Stimulated activated CD4-positive, alpha-beta T cell treated with anti-CD3 and anti-CD28 coated beads, Interleukin-15, amount 100 ng/mL, for 24 hours (primary cell): Measurements from ENCODE around the gene MATN4.
"Not testable (repeated sequence)": the region's sequence is repeated elsewhere in the genome, so short reads cannot be mapped to it uniquely, and the experiment has no call there.

Experiments used
- DNase-seq: peaks from one replicate; pipeline ENCODE4 v3.0.0-alpha.2; 2020

MATN4 gene, protein sequence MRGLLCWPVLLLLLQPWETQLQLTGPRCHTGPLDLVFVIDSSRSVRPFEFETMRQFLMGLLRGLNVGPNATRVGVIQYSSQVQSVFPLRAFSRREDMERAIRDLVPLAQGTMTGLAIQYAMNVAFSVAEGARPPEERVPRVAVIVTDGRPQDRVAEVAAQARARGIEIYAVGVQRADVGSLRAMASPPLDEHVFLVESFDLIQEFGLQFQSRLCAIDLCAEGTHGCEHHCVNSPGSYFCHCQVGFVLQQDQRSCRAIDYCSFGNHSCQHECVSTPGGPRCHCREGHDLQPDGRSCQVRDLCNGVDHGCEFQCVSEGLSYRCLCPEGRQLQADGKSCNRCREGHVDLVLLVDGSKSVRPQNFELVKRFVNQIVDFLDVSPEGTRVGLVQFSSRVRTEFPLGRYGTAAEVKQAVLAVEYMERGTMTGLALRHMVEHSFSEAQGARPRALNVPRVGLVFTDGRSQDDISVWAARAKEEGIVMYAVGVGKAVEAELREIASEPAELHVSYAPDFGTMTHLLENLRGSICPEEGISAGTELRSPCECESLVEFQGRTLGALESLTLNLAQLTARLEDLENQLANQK

DNA sequence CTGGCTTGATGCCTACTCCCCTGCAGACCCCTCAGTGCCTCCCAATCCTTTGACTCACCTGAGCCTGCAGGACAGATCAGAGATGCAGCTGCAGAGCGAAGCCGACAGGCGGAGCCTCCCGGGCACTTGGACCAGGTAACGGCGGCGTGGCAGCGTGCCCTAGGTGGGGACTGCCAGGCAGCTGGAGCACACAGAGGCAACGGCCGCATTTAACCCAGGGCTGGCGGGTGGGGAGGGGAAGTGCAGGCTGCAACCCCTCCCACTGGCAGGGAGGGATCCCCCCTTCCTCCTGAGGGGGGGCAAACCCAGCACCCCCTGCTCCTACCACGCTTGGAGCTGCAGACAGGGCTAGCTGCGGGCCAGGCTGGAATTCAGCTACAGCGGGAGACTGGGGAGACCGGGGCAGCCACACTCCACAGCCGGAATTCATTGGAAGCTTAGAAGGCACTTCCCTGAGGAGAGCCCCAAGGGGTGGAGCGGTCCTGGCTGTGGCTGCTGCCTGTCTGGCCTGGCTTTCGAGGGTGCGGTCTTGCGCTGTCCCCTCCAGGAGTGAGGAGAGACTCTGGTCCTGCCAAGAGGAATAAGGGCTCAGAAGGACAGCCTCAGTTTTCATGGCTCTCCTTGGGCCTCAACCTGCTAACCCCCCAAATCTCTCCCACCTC is at the start of gene MATN4:
Gene MATN4 (minus strand): TSS at position 183 of the 662 bp plus-strand sequence. CDS start 2,717 bp downstream, outside the sequence.
- no peak for DNase-seq

DNA sequence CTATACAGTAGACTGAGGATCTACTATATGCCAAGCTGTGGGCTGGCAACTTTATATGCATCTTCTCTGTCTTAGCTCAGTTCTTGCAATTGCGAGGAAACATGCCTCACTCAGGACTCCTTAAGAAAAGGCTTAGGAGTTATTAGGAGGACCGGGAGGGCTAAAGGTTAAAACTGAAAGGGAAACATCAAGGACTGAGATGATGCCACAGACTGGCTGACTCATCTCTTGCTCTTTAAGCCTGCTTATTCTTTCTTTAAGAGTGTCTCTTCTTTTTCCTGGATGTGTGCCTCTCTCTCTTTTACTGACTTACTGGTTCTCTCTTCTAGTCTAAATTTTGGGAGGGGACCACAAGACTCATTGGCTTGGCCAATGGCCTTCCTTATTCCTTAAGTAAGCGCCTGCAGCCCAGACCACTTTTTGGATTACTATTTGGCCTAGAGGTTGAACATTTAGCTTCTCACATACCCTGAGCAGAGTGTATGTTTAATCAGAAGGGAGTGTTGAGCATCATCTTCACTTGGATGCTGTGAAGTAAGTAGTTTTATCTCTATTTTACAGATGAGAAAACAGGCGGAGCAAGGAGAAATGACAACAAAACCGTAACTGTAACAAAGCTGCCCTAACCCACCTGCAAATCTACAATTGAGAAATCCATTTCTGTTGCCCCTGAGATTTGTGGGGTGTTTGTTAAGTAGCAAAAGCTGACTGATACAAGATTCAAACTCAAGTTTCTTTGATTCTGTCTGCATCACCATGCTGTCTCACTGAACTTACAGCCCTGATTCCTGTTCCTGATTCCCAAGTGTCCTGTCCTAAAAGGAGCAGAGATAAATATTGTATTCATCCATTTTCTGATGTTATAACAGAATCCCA is 47.3 kb upstream of the MATN4 start:
- peak; percentile 25 for DNase-seq

DNA sequence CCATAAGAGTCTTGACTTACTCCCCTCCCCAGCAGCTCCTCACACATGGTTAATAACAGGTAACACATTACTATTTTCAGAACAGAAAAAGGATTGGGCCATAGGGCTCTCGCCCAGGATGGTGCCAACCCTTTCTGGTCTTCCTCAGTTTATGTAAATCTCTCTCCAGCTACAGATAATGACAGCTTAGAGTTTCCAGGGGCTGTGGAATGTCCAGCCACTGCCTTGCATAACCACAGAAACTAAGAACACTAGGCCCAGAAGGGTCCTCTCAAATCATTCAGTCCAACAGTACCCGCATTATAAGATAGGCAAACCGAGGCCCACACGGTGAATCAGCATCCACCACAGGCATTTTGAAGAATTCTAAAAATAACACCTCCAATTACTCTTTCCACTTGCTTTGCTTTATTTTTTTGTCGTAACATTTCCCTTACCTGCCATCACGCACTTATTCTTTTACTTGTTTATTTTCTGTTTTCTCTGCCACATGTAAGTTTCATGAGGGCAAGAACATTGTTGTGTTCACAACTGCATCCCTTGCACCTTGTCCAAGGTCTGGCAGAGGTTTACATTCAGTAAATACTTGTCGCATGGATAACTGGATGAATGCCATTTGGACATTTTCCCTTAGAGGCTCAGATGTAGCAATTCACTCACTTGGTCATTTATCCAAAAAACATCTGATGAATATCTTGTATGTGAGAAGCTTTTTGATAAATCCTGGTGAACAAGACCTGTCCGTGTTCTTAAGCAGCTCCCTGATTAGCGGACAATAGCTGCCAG is 46.5 kb upstream of the MATN4 start:
- DNase-seq: peak; percentile 65

DNA sequence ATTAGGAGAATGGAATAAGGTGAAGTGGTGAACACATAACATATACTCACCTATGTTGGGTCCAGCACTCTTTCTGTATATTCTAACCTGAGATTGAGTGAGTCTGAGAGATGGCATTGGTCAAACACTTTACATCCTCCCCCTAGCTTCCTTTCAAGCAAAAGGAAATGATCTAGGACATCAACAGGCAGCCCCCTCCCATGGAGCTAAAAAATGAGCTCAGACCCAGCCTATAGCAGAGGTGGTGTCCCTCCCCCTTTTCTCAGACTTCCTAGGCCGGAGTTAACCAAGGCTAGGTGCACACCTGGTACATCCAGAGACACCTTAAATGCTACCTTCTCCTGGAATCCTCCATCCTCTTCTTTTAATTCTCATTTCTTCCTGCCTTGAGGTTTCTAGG is 45.6 kb upstream of the MATN4 start:
- DNase-seq: no peak

DNA sequence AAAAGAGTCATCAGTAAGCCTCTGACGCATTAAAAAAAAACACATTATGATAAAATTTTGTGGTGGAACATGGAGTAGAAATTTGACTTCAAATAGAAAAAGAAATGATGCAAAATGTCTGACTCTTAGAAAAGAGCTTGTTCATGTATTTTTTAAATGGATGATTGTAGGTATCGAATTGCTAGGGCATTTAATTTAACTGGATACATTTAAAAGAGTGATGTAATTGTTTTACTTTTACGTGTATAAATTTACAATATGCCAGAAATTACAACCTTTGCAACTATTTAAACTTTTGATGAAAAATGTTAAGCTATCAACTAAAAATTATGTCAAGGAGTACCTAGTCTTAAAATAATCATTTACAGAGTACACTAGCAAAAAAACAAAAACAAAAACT is 44.6 kb upstream of the MATN4 start:
- no peak for DNase-seq

DNA sequence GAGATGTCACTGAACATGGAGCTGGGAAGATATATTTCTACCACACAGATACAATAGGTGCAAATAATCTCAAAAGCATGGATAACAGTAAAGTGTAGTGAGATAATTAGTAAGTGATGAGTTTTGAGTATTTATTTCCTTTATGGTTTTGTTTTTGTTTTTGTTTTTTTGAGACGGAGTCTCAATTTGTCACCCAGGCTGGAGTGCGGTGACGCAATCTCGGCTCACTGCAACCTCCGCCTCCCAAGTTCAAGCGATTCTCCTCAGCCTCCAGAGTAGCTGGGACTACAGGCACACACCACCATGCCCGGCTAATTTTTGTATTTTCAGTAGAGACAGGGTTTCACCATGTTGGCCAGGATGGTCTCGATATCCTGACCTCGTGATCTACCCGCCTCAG is 42.7 kb upstream of the MATN4 start:
- DNase-seq: not testable (repeated sequence)

DNA sequence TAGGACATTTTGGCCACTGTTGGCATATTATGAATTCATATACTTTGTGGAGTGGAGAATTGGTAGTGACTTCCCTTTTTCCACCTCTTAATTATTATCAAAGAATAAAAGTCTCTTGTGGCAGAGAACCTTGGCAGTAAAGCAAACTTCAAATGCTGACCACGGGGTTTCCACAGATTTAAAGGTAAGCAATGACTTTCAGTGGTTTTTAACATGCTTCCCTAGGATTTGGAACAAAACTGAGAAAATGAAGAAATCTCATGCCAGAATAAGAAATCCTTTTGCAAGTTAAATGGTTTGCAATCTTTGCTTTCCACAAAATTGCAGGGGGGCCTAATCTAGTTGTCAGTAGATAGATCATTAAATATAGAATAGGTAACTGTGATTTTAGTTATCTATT is 42.1 kb upstream of the MATN4 start:
- no peak for DNase-seq

DNA sequence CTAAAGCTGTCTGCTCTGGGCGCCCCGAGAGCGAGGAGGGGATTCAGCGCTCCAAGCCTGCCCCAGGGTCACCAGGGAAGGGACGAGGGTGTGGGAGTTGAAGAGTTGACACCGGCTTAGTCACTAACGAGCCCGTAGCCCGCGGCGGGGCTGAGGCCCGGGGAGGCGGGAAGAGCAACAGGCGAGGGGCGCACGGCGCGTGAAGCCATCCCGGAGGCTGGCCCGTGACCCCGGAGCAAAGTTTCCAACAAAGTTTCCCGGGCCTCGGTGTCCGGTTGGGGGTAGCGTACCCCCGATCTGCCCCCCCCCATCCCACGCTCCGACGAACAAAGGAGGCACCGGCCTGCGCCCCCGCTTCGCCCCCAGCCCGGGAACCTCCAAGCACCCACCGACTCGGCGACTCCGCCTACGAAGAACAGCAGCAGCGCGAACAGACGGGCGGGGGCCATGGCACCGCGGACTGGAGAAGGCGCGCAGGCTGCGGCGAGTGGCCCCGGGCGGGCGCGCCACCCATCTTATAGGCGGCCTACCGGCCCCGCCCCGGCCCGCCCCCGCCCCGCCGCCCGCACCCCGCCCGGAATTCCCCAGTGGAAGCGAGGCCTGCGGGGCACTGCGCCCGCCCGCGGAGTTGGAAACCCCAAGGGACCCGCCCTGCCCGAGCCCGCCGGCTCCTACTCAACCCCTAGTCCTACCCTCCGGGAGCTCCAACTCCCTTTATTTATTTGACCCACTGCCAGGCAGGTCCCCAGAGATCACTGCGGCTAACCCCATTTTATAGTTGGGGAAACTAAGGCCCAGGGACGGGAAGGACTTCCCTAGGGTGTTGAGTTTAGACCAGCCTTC is 40.1 kb upstream of the MATN4 start, which contains the start of gene SDC4:
Gene SDC4 (minus strand): TSS at position 489 of the 843 bp plus-strand sequence. CDS start 40 bp downstream, at position 449.
- DNase-seq: peak; percentile 79

DNA sequence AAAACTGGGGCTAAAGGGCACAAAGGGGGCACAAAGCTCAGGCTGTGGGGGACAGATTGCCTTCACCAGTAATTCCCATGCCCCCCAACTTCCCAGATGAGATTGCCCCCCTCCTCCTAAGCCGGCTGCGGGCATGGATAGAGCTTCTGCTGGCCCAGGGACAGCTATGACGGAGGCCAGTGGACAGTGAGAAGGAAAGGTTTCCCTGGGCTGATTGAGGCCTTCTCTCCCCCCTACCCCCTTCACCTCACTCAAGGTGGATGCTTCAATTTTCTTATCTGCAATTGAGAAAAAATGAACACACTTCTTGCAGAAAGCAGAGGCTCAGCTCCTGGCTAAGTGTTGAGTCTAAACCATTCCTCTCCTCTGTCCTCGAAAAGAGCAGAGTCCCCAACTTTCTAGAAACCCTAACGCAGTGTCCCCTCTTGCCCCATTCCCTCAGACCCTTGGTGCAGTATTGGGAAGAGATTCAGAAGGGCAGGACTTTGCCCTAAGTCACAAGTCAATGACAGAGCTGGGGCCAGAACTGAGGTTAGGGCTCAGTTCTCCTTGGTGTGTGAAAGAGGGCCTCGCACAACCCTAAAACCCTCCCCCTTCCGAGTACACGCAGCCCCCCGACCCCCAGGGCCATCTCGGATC is 39.3 kb upstream of the MATN4 start:
- no peak for DNase-seq

DNA sequence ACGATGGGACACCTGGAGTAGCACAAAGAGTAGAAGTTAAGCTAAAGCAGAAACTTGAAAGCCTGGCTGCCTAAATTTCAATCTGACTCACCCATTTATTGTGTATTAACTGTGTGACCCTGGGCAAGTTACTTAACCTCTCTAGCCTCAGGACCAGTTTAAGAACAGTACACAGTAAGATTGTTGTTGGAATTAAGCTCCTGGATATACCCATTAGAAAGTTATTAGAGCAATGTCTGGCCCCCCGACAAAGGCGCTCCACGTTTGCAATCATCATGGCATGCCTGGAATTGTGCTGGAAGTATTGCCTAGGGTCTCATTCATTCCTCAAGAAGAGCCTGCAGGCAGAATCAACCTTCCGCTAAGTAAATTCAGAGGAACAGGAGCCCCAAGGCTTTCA is 38.8 kb upstream of the MATN4 start:
- no peak for DNase-seq

DNA sequence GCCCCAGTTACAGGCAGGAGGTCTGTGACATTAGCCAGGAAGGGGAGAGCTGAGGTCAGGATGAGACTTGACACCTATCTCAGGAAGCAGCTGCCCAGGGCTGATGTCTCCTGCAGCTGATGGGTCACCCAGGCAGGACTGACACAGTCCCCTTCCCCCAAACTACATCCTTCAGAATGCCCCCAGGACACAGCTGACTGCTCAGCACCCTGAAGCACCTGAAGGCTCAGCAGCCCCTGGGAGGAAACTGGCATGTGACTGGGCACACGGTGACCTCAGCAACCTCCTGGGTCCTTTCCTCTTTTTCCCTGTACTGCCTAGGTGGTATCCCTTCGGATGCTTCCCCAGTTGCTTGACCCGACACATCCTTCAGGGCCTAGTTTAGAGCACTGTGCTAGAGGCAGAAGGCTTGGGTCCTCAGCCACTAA is 38.2 kb upstream of the MATN4 start:
- DNase-seq: no peak

DNA sequence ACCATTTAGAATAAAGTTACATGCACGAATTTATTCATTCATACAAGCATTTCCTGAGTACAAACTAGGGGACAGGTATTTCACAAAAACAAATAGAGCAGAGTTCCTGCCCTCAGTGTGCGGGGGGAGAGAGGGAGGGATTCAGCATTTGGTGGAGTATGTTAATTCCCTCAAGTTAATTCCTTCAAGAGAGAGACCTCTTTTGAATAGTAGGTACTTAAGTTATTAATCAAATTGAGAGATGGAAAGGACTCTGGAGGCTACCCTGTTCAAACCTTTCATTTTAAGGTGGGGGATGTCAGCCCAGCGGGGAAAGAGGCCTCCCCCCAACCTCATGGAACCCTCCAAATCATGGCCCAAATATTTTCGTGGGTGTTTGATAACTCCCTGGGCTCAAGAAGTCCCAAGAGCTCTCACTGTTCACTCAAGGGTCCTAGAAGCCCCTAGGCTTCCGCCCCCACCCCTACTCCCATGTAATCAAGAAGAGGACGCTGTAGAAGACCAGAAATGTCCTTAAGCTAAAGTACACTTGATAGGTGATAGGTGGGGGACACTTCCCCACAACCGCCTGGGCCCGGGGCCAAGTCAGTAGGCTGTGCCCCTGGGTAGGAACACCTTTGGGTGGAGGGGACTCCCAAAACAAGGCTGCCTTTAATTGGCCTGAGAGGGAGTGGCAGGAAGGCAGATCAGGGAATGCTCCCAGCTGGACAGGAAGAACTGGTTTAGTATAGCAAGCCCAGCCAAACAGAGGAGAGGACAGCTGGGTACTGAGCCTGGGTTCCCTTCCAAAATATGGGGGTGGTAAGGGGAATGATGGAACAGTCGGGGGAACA is 37.2 kb upstream of the MATN4 start:
- no peak for DNase-seq

DNA sequence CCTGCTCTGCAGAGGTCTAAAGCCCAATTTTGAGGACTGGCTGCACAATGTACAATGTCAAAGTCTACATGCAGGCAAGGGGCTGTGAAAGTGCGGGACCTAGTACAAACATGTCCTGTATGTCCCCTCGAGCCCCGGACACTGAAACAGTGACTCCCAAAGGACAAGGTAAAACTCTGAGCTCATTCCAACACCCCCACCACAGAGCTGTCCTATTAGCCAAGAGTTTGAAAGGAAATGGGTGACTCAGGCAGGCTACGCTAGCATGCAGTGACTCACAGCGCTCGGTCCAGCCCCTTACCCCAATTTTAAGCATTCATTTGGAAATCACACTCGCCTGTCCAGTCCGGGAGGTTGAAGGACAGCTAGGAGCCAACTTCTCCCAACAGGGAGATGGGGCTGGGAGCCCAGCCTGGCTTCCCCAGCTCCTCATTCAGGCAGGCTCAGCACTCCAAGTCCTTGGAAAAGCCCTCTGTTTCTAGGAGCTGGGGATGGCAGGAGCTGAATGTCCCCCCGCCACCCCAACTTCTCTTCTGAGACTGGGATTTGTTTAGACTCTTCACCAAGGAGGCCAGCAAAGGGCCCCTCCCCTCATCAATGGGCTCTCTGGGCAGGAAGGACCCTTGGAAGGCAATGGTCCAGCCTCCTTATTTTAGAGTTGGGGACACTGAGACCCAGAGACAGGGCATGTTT is 36.2 kb upstream of the MATN4 start:
- peak; percentile 37 for DNase-seq

DNA sequence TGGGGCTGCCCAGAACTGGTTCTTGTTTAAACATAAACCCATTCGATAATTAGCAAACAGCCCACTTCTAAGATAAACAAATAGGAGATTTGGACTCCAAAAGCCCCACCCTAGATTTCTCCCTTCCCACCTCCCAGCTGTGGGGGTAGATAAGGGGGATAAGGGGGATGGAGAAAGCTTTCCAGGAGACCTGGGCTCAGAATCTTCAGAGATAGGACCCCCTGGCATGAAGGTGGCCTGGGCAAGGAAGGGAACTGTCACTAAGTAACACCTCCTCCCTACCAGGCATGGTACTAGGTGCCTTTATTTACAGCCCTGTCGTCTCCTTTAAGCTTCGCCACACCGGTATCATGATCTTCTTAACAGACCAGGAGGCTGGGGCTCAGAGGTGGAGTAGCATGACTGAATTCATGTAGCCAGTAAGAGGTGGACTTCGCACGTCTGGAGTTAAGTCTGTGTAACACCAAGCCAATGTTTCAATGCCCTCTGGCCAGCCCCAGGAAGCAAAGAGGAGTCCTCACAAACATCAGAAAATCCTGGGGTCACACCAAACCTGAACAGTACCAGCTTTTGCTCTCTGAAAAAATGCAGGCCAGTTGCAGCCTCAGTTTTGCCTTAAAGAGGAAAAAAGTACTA is 35.6 kb upstream of the MATN4 start:
- no peak for DNase-seq

DNA sequence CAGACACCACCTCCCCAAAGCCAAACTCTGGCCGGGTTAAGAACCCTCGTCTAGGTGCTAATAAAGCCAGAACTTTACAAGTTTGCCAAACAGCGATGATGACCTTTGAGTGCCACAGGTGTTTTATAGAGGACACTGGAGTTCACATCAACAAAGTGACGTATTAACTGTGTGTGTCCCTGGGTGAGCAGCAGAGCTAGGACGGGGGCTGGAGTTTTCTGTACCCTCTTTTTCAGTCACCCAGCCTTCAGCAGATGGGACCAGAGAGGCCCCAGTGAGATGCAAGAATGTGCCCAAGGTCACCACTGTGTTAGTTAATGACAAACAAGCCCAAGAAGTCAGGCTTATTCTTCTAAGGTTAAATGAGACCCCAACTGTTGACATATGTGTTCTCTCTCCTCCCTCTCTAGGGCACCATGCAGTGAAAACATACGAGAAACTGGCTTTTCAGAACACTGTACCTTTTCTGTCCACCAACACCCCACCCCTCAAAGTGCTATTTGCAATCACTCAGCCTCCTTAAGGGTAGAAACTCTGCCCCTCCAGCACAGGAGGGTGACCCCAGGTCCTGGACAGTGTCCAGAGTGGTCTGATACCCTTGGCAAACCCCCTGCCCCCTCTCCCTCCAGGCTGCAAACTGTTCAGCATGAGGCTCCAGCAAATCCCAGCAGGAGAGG is 34.9 kb upstream of the MATN4 start:
- no peak for DNase-seq

DNA sequence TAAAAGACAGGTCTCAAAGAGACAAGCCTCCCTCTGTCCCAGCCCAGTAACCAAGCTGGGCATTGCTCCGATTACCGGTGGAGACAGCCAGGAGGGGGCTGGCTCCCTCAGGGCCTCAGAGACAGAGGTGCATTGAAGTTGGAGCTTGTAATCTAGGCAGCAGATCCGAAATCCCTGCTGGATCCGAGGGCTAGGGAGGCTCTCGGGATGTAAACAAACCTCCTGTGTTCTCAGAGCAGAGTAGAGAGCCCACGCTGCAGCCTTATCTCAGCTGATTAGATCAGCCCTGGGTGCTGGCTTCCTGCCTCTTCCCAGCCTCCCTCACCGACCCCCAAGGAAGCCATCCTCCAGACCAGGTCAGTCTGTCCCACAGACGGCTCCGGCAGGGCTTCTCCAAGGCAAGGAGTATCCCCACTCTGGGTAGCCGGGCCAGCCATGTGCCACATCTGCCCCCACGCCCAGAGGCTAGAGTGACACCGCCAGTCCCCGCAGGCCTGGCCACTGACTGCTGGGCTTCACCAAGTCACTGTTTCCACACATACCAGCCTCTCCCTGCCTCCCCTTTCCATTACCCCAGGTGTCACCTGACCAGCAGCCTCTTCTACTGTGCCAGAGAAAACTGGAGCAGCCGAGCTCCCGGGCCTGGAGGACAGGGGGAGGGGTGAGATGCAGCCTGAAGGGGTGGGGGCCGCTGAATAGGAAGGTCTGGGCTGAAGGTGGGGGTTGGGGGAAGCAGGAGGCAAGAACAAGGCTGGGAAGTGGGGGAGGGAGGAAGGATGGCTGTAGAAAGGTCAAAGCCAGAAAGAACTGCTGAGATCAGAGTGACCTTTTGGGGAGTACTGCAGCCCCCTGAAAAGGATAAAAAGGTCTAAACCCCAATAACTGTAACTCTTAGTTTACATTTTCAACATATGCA is 34.1 kb upstream of the MATN4 start:
- DNase-seq: no peak

DNA sequence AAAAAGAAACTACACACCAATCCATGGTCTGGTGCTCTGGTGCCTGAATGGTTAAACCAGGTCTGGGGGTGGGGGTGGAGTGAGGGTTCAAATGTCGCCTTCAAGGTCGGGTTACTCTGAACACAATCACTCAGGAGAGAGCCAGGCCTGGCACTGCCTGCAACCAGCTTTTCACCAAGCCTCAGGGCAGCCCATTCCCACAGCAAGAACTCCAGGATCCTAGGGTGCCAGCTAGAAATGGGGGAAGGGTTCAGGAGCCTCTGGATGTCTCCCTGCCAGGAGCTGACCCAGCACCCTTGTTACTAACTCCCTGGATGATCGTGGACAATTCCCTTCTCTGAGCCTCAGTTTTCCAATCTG is 33.5 kb upstream of the MATN4 start:
- DNase-seq: no peak
